KMS-11 (cell line): Measurements from ENCODE around the gene KRTAP19-3.

Experiments
- H2AFZ ChIP-seq: fragments of 200-600 bp; sonication (generic); 2 replicates; pipeline ENCODE4 v1.6.1; 2016; ENCODE audit warnings: antibody characterized with exemption, mixed run types, low read depth
- H3K27ac ChIP-seq: fragments of 200-600 bp; sonication (generic); 2 replicates; pipeline ENCODE4 v1.6.1; 2016; ENCODE audit warnings: mild to moderate bottlenecking, mixed run types
- H3K27me3 ChIP-seq: fragments of 200-600 bp; sonication (generic); 2 replicates; pipeline ENCODE4 v1.6.1; 2017; ENCODE audit warnings: mild to moderate bottlenecking, low read depth, mixed run types, moderate library complexity; ENCODE audit not compliant: insufficient read depth
- H3K36me3 ChIP-seq: fragments of 200-600 bp; sonication (generic); 2 replicates; pipeline ENCODE4 v1.6.1; 2017; ENCODE audit warnings: mild to moderate bottlenecking, mixed run types; ENCODE audit not compliant: insufficient read depth
- H3K4me1 ChIP-seq: fragments of 200-600 bp; sonication (generic); 2 replicates; pipeline ENCODE4 v1.6.1; 2016; ENCODE audit warnings: mild to moderate bottlenecking, low read depth, mixed run types; ENCODE audit not compliant: poor library complexity, severe bottlenecking
- H3K4me2 ChIP-seq: fragments of 200-600 bp; sonication (generic); 2 replicates; pipeline ENCODE4 v1.7.0; 2016; ENCODE audit warnings: mild to moderate bottlenecking, mixed run types
- H3K4me3 ChIP-seq: fragments of 200-600 bp; sonication (generic); IDR thresholded peaks from 2 replicates; pipeline ENCODE4 v1.6.1; 2017; ENCODE audit warnings: low read depth, low read length, mixed read lengths; ENCODE audit not compliant: insufficient read depth
- H3K79me2 ChIP-seq: fragments of 200-600 bp; sonication (generic); 2 replicates; pipeline ENCODE4 v1.6.1; 2016; ENCODE audit warnings: low read depth, mixed run types; ENCODE audit not compliant: insufficient read depth
- H3K9ac ChIP-seq: fragments of 200-600 bp; sonication (generic); 2 replicates; pipeline ENCODE4 v1.6.1; 2016; ENCODE audit warnings: mild to moderate bottlenecking, mixed run types
- H4K20me1 ChIP-seq: fragments of 200-600 bp; sonication (generic); 2 replicates; pipeline ENCODE4 v1.6.1; 2016; ENCODE audit warnings: mild to moderate bottlenecking, mixed run types; ENCODE audit not compliant: insufficient read depth
- CTCF ChIP-seq: fragments of 200-600 bp; sonication (generic); conservative IDR thresholded peaks from 2 replicates; pipeline ENCODE4 v1.6.1; 2017; ENCODE audit warnings: low read depth, mild to moderate bottlenecking, antibody characterized with exemption, low read length, moderate library complexity, mixed read lengths

KRTAP19-3 gene

GRCh38 chr21:30502041-30502440 is 10.2 kb upstream of the KRTAP19-3 start, which contains the start of gene KRTAP19-5:
Gene KRTAP19-5, minus strand, starts transcription at chr21:30502141. Its CDS starts 51 bp downstream, at chr21:30502090.
- Histone ChIP-seq H3K4me3 (no peak within 1 kb of the TSS), H3K36me3 (no peaks in the 10 kb centered on the region), H3K27me3 (no peaks in the 10 kb centered on the region), H3K27ac (no peak within 1 kb of the TSS), H3K79me2 (no peaks in the 10 kb centered on the region), H4K20me1 (no peaks in the 10 kb centered on the region), H3K9ac (no peak within 1 kb of the TSS), H3K4me1 (no peaks in the 10 kb centered on the region), H2AFZ (no peak within 1 kb of the TSS), H3K4me2 (no peak within 1 kb of the TSS)
- no peak for TF ChIP-seq CTCF

- no peak within 1 kb of the TSS for H3K4me2 ChIP-seq
- no peaks in the 10 kb centered on the region for H3K27me3 ChIP-seq
- H4K20me1 ChIP-seq, result no peaks in the 10 kb centered on the region
- H3K27ac ChIP-seq, result no peak within 1 kb of the TSS
- H3K36me3 ChIP-seq, result no peaks in the 10 kb centered on the region
- H3K79me2 ChIP-seq, result no peaks in the 10 kb centered on the region
- H3K4me3 ChIP-seq, result no peak within 1 kb of the TSS
- no peak for TF ChIP-seq CTCF
- no peak within 1 kb of the TSS for H3K9ac ChIP-seq
- no peaks in the 10 kb centered on the region for H3K4me1 ChIP-seq
- no peak within 1 kb of the TSS for H2AFZ ChIP-seq
These were observed 5.3 kb upstream of the KRTAP19-3 start, which contains the start of gene KRTAP19-4 for GRCh38 chr21:30497065-30497464. Gene KRTAP19-4, minus strand, starts transcription at chr21:30497165. Its CDS starts 55 bp downstream, at chr21:30497110.

GRCh38 chr21:30487336-30487735 is 4.5 kb downstream of the KRTAP19-3 start, which contains the start of gene KRTAP19-2:
Gene KRTAP19-2, minus strand, starts transcription at chr21:30487436. Its CDS starts 88 bp downstream, at chr21:30487348.
- no peak within 1 kb of the TSS for H2AFZ ChIP-seq
- no peak within 1 kb of the TSS for H3K9ac ChIP-seq
- no peaks in the 10 kb centered on the region for H3K4me1 ChIP-seq
- no peak within 1 kb of the TSS for H3K4me2 ChIP-seq
- no peak for TF ChIP-seq CTCF
- H3K4me3 ChIP-seq, result no peak within 1 kb of the TSS
- H3K27me3 ChIP-seq, result no peaks in the 10 kb centered on the region
- no peak within 1 kb of the TSS for H3K27ac ChIP-seq
- no peaks in the 10 kb centered on the region for H4K20me1 ChIP-seq
- H3K79me2 ChIP-seq, result no peaks in the 10 kb centered on the region
- H3K36me3 ChIP-seq, result no peaks in the 10 kb centered on the region

GRCh38 chr21:30486180-30486579 is 5.6 kb downstream of the KRTAP19-3 start:
- no peaks in the 10 kb centered on the region for H3K4me1 ChIP-seq

More at GRCh38 chr21:30486180-30486579, 5.6 kb downstream of the KRTAP19-3 start:
- no peak overlapping the region for H2AFZ ChIP-seq
- H4K20me1 ChIP-seq, result no peaks in the 10 kb centered on the region
- H3K27me3 ChIP-seq, result no peaks in the 10 kb centered on the region
- H3K9ac ChIP-seq, result no peak overlapping the region
- H3K4me2 ChIP-seq, result no peak overlapping the region
- H3K79me2 ChIP-seq, result no peaks in the 10 kb centered on the region
- TF ChIP-seq CTCF, result no peak
- no peak overlapping the region for H3K4me3 ChIP-seq
- no peaks in the 10 kb centered on the region for H3K36me3 ChIP-seq
- H3K27ac ChIP-seq, result no peak overlapping the region
